ENCODE measurements around the gene ETV2.
"Not testable (repeated sequence)": the region's sequence is repeated elsewhere in the genome, so short reads cannot be mapped to it uniquely, and the experiment has no call there.

Gene ETV2, protein sequence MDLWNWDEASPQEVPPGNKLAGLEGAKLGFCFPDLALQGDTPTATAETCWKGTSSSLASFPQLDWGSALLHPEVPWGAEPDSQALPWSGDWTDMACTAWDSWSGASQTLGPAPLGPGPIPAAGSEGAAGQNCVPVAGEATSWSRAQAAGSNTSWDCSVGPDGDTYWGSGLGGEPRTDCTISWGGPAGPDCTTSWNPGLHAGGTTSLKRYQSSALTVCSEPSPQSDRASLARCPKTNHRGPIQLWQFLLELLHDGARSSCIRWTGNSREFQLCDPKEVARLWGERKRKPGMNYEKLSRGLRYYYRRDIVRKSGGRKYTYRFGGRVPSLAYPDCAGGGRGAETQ

DNA sequence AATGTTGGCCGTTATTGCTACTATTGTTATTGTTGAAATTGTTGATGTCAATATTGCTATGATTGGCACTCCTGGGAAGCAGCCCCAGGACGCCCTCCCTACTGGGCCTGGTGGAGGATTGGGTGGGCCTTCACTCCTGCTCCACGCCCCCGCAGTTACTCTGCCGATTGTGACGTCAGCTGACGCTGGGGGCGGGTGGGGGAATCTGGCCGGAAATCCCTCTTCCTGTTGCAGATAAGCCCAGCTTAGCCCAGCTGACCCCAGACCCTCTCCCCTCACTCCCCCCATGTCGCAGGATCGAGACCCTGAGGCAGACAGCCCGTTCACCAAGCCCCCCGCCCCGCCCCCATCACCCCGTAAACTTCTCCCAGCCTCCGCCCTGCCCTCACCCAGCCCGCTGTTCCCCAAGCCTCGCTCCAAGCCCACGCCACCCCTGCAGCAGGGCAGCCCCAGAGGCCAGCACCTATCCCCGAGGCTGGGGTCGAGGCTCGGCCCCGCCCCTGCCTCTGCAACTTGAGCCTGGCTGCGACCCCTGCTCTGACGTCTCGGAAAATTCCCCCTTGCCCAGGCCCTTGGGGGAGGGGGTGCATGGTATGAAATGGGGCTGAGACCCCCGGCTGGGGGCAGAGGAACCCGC, at the start of gene ETV2:
Gene ETV2, plus strand, starts transcription at position 231 of the 637 bp plus-strand sequence. CDS start 716 bp downstream, outside the sequence.
- DNase-seq: no peak

DNA sequence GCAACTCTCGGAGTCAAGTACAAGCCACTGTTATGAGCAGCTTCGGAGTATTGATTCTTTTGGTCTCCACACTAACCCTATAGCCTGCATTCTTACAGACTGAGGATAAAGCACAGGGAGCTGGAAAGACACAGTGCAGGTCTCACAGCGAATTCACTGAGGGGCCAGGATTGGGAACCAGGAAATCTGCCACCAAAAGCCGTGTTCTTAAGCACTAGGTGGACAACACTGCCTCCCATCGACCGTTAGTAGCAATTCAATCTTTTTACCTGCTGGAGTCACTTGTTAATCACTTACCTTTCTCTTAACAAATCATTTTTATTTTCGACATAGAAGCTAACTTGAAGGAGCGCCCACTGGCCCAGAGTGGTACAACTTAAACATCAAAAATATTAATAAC, 49.3 kb upstream of the ETV2 start:
- DNase-seq: peak in 2 of 51 donors; percentile 0 to 2

DNA sequence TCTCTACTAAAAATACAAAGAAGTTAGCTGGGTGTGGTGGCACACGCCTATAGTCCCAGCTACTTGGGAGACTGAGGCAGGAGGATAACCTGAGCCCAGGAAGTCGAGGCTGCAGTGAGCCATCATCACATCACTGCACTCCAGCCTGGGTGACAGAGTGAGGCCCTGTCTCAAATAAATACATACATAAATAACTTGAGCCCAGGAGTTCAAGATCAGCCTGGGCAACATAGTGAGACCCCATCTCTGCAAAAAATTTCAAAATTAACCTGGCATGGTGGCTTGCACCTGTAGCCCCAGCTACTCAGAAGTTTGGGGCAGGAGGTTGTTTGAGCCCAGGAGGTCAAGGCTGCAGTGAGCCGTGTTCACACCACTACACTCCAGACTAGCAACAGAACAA, 46.5 kb upstream of the ETV2 start:
- DNase-seq: not testable (repeated sequence)

DNA sequence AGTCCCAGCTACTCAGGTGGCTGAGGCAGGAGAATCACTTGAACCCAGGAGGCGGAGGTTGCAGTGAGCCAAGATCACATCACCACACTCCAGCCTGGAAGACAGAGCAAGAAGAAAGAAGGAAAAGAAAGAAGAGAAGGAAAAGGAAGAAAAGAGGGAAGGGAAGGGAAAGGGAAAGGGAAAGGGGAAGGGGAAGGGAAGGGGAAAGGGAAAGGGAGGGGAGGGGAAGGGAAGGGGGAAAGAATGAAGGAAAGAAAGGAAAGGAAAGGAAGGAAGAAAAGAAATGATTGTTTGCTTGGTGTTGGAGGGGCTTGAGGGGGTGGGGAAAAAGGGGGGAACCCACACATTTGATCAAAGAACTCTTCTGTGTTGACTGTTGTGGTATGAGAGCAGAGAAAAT, 45.6 kb upstream of the ETV2 start:
- DNase-seq: no peak

DNA sequence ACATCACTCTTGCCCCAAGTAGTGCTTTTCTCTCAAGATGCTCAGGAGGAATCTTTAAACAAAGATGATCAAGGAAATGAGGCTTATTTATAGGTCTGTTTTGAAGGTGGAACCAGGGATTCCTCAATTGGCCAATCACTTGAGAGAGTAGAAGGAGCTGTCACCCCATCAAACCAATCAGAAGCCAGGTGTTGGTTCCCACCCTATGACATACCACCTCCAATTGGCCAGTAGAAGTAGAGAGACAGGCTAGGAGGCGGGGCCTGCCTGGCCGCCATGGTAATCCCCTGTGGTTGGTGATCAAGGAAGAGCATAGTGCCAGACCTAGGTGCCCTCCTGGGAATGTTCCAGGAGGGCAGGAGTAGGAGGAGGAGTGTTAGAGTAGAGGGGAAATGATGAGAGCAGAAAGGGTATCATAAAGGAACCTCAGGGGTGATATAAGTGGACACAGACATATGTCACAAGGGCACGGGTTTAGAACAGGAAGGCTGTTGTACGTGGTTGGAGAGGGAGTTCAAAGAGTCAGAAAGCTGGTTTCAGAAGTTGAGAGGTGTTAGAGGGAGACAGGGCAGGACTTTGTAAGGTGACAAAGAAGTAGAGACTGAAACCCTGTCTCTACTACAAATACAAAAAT, 45.1 kb upstream of the ETV2 start:
- DNase-seq: no peak

DNA sequence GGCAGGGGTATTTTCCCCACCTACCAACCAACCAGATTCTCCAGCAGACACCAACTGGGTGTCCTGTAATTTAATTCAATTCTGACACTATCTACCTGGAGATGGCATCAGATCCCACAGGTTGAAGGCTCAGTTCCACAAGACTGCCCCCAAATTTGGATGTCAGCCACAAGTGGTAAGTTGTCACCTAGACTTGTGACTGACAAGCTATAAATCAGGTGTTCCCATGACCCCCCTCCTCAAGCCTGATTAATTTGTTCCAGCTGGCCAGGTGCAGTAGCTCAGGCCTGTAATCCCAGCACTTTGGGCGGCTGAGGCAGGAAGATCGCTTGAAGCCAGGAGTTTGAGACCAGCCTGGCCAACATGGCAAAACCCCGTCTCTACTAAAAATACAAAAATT, 39.6 kb upstream of the ETV2 start:
- no peak for DNase-seq

DNA sequence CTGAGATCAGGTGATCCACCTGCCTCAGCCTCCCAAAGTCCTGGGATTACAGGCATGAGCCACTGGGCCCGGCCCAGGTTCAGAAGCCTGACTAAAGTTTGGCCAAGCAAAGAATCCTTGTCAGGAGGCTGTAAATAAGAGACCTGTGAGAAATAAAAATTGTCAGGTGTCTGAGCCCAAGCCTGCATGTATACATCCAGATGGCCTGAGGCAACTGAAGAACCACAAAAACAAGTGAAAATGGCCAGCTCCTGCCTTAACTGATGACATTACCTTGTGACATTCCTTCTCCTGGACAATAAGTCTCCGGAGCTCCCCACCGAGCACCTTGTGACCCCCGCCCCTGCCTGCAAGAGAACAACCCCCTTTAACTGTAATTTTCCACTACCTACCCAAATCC, 37.1 kb upstream of the ETV2 start:
- not testable (repeated sequence) for DNase-seq

DNA sequence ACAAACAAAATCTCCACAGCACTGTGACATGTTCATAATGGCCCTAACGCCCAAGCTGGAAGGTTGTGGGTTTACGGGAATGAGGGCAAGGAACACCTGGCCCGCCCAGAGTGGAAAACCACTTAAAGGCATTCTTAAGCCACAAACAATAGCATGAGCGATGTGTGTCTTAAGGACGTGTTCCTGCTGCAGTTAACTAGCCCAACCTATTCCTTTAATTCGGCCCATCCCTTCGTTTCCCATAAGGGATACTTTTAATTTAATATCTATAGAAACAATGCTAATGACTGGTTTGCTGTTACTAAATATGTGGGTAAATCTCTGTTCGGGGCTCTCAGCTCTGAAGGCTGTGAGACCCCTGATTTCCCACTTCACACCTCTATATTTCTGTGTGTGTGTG, 34.4 kb upstream of the ETV2 start:
- DNase-seq: not testable (repeated sequence)

DNA sequence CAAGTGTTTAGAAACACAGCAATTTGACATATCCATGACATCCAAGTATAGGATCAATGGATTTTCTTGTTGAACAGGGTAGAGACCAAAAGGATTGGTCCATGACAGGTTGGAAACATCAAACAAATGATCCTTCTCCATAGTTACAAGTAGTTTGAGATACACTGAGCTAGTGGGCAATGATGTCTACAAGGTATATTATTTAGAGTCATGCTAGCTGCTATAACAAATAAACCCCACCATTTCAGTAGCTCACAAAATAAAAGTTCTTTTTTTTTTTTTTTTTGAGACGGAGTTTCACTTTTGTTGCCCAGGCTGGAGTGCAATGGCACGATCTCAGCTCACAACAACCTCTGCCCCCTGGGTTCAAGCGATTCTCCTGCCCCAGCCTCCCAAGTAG, 33.9 kb upstream of the ETV2 start:
- no peak for DNase-seq

DNA sequence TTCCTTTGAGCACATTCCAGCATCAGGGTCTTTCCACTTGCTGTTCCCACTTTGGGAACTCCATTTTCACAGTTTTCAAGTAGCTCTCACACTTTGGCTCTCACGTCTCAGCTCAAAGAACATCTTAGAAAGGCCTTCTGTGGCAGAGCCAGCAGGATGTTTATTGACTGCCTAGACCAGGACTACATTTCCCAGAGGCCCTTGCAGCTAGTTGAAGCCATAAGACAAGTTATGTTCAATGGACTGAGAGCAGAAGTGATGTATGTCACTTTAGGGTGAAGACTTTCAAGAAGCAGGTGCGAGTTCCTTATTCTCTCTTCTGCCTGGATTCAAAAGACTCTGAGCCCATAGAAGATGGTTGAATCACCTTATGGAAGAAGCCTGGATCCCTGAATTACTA, 33.3 kb upstream of the ETV2 start:
- DNase-seq: no peak

DNA sequence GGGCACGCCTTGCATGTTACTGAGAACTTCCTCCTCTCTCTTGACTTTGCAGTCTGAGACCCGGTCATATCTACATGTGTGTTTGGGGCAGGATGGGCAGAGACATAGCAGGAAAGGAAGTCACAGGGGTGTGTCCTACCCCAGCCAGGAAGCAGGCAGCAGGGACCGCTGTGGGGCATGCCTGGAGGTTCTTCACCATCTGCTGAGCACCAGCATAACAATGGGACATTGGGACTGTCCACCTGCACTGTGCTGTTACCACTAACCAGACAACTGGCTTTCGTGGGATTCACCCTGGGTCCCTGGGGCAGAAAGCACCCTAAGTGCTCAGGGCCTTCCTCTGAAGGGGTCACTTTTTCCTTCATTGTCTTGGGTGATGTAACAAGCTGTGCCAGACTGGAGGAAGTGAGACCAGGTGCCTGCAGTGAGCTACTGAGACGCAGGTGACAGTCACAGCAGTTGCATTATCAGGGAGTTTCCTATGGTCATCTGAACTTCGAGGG, 31.6 kb upstream of the ETV2 start:
- DNase-seq: no peak

DNA sequence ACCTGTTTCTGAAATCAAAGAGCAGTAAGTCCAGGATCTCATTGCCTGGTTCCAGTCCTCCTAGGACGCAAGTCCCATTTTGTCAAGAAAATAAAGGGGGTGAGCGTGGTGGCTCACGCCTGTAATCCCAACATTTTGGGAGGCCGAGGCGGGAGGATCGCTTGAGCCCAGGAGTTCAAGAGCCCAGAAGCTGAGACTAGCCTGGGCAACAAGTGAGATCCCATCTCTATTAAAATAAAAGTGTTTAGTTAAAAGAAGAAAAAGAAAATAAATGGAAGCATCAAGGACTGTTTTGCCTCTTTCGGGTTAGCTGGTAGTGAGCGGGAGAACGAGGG, 29.4 kb upstream of the ETV2 start:
- DNase-seq: no peak

DNA sequence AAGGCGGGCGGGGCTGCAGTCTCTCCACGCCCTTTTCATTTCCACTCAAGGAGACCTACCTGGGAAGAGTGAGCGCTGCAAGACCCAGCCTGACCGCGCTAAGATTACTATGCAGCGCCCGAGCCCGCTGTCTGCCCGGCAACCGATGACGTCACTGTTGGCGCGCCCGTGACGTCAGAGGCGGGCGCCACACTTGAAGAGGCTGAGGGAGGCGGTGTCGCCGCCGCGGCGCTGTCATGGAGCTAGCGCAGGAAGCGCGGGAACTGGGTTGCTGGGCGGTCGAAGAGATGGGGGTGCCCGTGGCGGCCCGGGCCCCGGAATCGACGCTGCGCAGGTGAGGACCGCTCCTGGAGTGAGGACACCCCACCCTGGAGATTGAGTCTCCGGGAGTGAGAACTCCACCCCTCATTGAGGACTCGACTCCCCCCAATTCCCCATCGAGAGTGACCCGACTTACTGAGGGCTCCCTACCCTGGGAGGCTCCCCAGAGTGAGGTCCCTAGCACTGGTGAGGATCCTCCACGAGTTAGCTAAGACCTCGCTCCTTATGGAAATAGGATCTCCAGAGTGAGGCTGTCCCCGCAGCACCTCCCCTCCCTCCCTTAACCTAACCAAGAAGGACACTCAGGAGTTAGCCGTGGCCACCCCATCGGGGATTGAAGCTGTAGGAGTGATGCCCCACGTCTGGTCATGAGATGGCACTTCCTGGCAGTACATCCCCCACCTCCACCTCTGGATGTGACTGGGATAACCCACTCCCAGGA, 28.8 kb upstream of the ETV2 start, which contains the start of gene HAUS5:
Gene HAUS5, plus strand, starts transcription at position 177 of the 763 bp plus-strand sequence. Its CDS starts 60 bp downstream, at position 237.
- peak; percentile 34 to 93 (median 84) for DNase-seq

DNA sequence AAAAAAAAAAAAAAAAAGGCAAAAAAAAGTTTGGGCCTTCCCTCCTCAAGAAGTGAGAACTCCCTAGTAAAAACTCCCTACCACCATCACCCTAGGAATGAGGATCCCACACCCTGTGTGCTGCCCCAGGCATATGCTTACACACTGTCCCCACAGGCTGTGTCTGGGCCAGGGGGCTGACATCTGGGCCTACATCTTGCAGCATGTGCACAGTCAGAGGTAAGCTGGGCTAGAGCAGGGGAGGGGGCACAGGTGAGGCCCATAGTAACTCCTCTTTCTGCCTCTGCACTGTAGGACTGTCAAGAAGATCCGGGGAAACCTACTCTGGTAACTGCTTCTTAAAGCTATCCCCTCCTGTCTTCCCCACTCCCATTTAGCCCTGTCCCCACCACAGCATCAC, 28.0 kb upstream of the ETV2 start:
- DNase-seq: no peak

DNA sequence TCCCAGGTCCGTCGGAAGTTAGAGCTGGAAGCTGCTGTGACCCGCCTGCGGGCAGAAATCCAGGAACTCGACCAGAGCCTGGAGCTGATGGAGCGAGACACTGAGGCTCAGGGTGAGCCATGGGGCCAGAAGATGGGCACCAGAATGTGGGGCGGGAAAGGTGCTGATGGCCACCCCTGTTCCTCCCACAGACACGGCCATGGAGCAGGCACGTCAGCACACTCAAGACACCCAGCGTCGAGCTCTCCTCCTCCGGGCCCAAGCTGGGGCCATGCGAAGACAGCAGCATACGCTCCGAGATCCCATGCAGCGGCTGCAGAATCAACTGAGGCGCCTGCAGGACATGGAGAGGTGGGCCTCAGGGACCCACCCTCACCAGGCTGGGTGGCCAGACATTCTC, 26.5 kb upstream of the ETV2 start:
- no peak for DNase-seq

DNA sequence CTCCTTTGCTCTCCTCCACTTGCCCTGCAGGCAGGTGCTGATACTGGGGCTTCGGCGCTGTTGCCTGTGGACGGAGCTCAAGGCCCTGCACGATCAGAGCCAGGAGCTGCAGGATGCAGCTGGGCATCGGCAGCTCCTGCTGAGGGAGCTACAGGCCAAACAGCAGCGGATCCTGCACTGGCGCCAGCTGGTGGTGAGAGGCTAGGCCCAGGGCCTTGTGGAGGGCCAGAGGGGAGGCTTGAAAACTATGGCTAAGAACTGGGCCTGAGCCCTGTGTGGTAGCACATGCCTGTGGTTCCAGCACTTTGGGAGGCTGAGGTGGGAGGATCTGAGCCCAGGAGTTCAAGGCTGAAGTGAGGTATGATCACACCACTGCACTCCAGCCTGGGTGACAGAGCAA, 22.7 kb upstream of the ETV2 start:
- no peak for DNase-seq

DNA sequence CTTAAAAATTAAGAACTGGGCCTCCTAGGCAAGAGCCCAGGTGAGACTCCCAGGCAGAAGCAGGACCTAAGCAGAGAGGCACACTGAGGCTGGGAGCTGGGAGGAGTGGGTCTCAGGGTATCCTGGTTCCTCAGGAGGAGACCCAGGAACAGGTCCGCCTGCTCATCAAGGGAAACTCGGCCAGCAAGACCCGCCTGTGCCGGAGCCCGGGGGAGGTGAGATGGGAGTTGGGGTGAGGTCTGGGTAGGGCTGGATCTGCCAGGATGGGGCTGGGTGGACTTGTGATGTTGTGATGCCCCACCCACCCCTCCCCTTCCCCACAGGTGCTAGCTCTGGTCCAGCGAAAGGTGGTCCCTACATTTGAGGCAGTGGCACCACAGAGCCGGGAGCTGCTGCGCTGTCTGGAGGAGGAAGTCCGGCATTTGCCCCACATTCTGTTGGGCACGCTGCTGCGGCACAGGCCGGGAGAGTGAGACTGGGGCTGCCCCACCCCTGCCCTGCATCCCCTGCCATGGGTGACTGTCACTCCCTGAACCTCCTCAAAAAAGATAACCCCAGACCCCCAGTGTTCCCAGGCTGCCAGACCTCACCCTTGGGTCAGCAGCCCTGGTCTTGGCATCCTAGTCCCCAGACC, 22.1 kb upstream of the ETV2 start:
- DNase-seq: no peak

DNA sequence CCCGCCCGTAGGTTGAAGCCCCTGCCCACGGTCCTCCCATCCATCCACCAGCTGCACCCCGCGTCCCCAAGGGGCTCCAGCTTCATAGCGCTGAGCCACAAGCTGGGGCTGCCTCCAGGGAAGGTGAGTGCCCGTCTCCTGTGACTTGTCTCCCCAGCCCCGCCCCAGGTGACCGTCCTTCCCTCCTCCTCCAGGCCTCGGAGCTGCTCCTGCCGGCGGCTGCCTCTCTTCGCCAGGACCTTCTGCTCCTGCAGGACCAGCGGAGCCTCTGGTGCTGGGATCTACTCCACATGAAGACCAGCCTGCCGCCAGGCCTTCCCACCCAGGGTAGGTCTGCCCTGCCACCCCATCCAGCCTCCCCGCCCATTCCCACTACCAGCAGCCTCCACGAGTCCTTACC, 21.5 kb upstream of the ETV2 start:
- DNase-seq: no peak

DNA sequence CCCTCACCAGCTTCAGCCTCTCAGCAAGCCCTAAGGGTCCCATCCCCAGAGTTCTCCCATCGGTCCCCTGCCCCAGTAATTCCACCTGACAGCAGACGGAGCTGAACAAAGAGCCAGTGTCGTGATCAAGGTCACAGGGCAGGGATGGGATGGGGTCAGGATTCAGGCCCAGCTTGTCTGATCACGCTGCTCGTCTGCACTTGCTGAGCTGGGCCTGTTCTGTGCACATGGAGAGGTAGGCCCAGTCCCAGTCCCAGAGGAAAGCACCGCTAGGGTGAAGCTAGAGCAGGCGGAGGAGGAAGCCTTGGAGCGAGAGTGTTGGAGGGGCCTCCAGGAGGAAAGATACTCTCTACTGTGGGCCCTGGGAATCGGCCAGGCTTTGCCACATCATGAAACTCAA, 19.8 kb upstream of the ETV2 start:
- DNase-seq: no peak

DNA sequence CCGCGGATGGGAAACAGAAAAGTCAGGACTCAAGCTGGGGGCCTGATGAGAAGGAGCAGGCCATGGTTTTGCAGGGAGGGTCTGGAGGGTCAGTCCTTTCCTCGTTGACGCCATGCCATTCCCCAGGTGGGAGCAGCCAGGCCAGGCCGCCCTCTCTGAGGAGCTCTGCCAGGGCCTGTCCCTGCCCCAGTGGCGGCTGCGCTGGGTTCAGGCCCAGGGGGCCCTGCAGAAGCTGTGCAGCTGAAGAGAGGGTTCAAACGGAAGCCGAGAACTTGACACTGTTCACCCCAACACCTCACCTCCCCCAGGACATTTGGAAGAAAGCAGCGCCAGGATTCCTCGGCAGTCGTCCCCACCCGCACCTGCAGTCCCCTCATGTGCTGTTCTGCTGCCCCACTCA, 18.8 kb upstream of the ETV2 start:
- DNase-seq: no peak

DNA sequence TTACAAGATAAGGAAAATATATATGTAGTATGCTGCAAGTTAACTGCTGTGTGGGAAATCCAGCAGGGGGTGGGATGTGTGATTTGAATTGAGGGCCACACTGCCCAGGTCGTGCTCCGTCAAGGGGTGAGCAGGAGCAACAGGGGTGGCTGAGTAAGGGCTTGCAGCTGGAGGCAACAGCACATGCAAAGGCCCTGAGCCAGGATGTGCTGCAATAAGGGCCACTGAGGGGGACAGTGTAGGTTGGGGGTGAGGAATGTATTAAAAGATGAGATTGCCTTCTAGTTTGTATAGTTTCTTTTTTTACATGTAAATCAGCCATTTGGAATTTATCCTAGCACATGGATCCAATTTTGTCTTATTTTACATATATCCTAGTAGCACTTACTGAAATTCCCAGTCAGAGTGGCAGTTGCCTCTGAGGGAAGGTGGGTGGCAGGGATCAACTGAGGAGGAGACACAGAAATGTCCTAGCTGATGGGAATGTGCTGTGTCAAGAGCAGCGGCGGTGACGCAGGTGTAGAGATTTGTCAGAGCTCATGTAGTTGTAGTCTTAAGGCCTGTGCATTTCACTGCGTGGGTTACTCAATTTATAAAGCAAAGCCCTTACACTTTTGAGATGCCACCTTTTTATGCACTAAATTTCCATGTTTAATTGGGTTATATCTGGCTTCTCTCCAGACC, 18.1 kb upstream of the ETV2 start:
- DNase-seq: peak in 1 of 51 donors; percentile 3

Measured in hypothalamus (tissue), 51 donors.